GM19239 (cell line): ENCODE results near the gene CCDC34.

ENCODE experiments used
- DNase-seq: peaks from one replicate; pipeline ENCODE4 v3.0.0; 2011; ENCODE audit warnings: low spot score; ENCODE audit not compliant: insufficient read length
- FAIRE-seq: peaks from 2 replicates; lab custom pipeline; 2011; peaks lifted over from hg19 to GRCh38; lab: Jason Lieb, UNC

CCDC34 gene

GRCh38 chr11:27394781-27395228 lies 31.8 kb upstream of the CCDC34 start:
- no peak for DNase-seq
- no peak for FAIRE-seq

GRCh38 chr11:27392278-27393114 lies 29.5 kb upstream of the CCDC34 start:
- DNase-seq, result no peak

GRCh38 chr11:27391331-27392015 lies 28.5 kb upstream of the CCDC34 start:
- FAIRE-seq (no peak), DNase-seq (no peak)

More at GRCh38 chr11:27392278-27393114, 29.5 kb upstream of the CCDC34 start:
- no peak for FAIRE-seq

- DNase-seq (no peak), FAIRE-seq (no peak)
Measured at GRCh38 chr11:27390318-27391295, 27.6 kb upstream of the CCDC34 start.

- no peak for DNase-seq
- no peak for FAIRE-seq
Measured at GRCh38 chr11:27388869-27389268, 25.9 kb upstream of the CCDC34 start.

GRCh38 chr11:27388001-27388400 lies 25.0 kb upstream of the CCDC34 start:
- FAIRE-seq, result no peak
- no peak for DNase-seq

GRCh38 chr11:27387362-27387761 lies 24.3 kb upstream of the CCDC34 start:
- DNase-seq, result no peak
- peak; percentile 8 for FAIRE-seq

- no peak for FAIRE-seq
- DNase-seq, result no peak
Measured at GRCh38 chr11:27386181-27386845, 23.3 kb upstream of the CCDC34 start.

GRCh38 chr11:27385245-27385644 lies 22.2 kb upstream of the CCDC34 start:
- FAIRE-seq (no peak), DNase-seq (no peak)

- no peak for DNase-seq
Measured at GRCh38 chr11:27384227-27384626, 21.2 kb upstream of the CCDC34 start.

GRCh38 chr11:27383645-27384044 lies 20.6 kb upstream of the CCDC34 start:
- no peak for DNase-seq
- FAIRE-seq, result no peak

More at GRCh38 chr11:27384227-27384626, 21.2 kb upstream of the CCDC34 start:
- no peak for FAIRE-seq

- FAIRE-seq, result no peak
- DNase-seq, result no peak
Measured at GRCh38 chr11:27381238-27381666, 18.2 kb upstream of the CCDC34 start.

GRCh38 chr11:27380771-27381170 lies 17.8 kb upstream of the CCDC34 start:
- DNase-seq (no peak), FAIRE-seq (no peak)

GRCh38 chr11:27379449-27379848 lies 16.4 kb upstream of the CCDC34 start:
- no peak for DNase-seq
- FAIRE-seq, result no peak

GRCh38 chr11:27375370-27375769 lies 12.4 kb upstream of the CCDC34 start:
- DNase-seq (no peak), FAIRE-seq (no peak)

GRCh38 chr11:27373856-27374602 lies 11.0 kb upstream of the CCDC34 start:
- DNase-seq (no peak), FAIRE-seq (no peak)

- DNase-seq (no peak), FAIRE-seq (no peak)
Measured at GRCh38 chr11:27373392-27373791, 10.4 kb upstream of the CCDC34 start.

GRCh38 chr11:27372164-27372563 lies 9.1 kb upstream of the CCDC34 start:
- no peak for DNase-seq
- no peak for FAIRE-seq

- no peak for DNase-seq
- no peak for FAIRE-seq
Measured at GRCh38 chr11:27371489-27371888, 8.5 kb upstream of the CCDC34 start.
